Glomerular endothelial cell (primary cell): ENCODE measurements around the gene TRAPPC12. TPM values are rescaled to one million over a fixed set of nuclear protein-coding genes. Genes with fewer than 3 reads are reported as not detected.

Source experiments
- DNase-seq: peaks from one replicate; pipeline ENCODE4 v3.0.0-alpha.2; 2011; ENCODE audit warnings: low read depth, low spot score; ENCODE audit errors: extremely low read depth
- total RNA-seq: library from RNA; depleted of rRNA; stranded (reverse); fragments of >200 nt; gene quantifications from 2 replicates; pipeline ENCODE4 v1.2.3, GENCODE V29; 2015

Gene TRAPPC12
- total RNA-seq, 1 donor from 2014 or later, result 76.0 TPM

- DNase-seq, result no peak
These were observed 86.5 kb downstream of the TRAPPC12 start for GRCh38 chr2:3465844-3466481.

- DNase-seq, result no peak
These were observed 87.0 kb downstream of the TRAPPC12 start for GRCh38 chr2:3466482-3466863.

DNA sequence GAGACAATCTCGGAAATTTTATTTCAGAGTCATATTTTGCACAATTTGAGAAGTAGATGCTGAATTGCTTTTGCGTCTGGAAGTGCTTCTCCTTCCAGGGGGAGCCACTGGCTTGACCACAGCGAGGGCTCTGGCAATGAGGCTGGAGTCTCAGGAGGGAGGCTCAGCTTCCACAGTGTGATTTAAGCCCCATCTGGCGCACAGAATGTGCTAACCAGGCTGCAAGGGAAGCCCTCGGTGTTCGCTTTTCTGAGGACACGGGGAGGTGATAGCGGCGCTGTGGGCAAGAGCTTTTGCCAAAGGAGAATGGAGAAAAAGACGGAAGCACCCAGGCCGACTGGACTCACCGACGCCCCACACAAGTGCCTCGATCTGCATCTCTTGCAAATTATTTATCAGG is 87.5 kb downstream of the TRAPPC12 start:
- no peak for DNase-seq

- no peak for DNase-seq
These were observed 88.2 kb downstream of the TRAPPC12 start for GRCh38 chr2:3467654-3468053.

- no peak for DNase-seq
These were observed 88.9 kb downstream of the TRAPPC12 start for GRCh38 chr2:3468296-3468988.

- no peak for DNase-seq
These were observed 90.0 kb downstream of the TRAPPC12 start for GRCh38 chr2:3469486-3469885.

- no peak for DNase-seq
These were observed 90.7 kb downstream of the TRAPPC12 start for GRCh38 chr2:3470166-3470651.

GRCh38 chr2:3470856-3471737 is 91.6 kb downstream of the TRAPPC12 start:
- no peak for DNase-seq

DNA sequence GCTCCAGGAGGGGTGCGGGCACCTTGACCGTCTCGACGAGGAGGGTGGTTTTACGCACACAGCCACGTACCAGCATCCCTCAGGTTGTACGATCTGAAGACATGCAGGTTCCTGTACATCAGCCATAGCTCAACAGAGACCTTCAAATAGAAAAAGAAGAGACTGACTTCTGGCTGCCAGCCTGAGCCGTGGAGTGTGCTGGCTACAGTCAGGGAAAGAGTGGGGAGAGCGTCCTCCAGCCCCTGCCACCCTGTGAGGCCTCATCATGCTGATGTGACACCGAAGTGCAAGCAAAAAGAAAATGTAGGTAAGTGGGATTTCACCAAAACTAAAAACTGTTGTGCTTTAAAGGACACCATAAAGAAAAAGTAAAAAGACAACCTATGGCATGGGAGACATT is 92.8 kb downstream of the TRAPPC12 start:
- no peak for DNase-seq

DNA sequence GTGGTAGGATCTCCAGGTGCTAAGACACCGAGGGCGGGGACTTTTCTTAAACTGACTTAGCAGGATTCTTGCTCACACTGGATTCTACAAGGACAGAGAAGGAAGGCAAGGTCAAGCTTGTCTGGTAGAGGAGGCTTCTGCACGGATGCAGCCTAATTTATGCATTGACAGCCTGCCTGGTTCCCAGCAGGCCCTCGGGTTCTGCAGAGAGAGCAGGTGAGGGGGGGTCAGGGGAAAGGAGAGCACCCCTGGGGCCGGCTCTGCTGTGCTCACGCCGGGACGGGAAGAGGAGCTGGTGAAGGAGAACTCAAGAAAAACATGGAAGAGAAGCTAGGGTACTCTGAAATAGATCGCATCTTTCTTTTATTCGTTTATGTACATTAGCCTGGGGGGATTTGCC is 93.5 kb downstream of the TRAPPC12 start:
- no peak for DNase-seq

DNA sequence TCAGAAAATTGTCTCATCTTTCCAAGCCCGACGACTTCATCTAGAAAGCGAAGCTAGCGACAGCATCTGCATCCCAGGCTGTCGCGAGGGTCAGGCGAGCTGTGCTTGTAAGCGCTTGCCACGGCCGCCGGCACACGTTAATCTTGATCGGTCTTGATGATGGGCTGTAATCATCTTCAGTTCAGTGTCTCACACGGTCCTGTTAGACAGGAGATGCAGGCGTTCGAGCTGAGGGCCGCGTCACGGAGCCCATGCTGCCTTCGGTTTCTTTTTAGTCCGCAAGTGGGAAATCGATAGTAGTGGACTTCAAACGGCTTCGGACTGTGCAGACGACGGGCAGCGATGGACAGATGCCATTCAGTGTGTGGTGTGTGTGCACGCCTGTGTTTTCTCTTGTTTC is 96.3 kb downstream of the TRAPPC12 start:
- DNase-seq, result no peak

GRCh38 chr2:3476321-3476984 is 97.0 kb downstream of the TRAPPC12 start:
- DNase-seq, result no peak

- no peak for DNase-seq
These were observed 97.5 kb downstream of the TRAPPC12 start for GRCh38 chr2:3476985-3477327.

GRCh38 chr2:3478846-3479385 is 99.4 kb downstream of the TRAPPC12 start:
- DNase-seq, result no peak

DNA sequence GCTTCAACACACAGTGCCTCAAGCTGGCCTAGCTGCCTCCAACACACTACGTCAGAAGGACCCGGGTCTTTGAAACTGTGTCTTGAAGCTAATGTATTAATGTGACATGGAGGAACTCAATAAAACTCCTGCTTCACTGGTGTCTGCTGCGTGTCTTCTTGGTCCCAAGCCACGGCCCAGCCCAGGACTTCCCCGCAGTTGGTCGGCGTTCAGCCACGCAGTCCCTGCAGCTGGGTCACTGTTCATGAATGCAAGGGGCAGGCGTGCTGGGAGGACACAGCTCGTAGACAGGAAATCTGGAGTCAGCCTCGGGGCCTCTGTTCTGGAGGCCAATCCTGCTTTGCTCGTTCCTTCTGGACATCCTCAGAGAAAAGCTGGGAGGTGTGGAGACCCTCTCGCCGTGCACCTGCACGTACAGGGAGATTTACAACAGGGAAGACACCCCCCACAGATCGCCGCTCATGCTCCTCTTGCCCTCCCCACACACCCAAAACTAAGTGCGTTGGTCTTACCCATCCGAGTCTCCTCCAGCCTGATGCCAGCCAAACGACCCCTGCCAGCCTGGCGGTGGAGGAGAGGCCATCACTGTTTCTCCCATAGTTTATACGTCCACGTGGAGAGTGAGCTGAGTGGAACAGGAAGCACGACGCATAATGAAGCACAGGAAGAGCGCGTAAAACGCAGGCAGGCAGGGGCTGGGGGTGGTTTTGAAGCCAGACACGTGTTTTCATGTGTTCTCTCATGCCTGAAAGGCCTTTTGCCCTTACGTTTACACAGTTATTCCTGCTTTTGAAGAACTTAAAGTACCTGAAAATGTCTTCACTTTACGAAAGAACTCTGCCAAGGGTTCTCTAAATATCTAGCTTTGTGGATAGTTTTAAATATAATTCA is 100.2 kb downstream of the TRAPPC12 start:
- DNase-seq, result no peak

DNA sequence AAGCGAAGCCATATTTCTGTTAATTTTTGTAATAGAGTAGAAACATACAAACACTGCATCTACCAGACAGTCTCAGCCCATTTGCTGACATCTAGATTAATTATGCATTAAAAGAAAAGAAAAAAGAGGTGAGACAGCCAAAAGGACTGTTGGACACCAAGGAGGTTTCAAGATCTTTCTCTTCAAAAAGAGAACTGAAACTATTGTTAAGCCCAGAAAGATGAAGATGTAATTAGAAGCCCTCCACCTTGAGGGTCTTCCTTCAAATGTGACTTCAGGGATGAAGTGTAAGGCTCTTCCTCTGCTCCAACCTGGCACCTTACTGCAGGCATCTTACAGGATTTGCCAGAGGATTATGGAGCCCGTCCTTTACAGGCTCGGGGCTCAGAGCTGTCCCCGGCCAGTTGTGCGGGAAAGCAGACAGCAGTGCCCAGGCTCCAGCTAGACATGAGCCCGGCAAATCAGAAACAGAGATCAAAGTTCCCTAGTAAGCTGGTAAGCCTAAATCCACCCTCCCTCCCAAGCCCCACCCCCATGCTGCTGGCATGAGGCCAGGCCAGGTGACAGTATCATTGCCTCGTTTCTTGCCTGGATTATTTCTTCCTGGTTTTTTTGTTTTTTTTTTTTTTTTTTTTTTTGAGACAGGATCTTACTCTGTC is 101.0 kb downstream of the TRAPPC12 start:
- no peak for DNase-seq

DNA sequence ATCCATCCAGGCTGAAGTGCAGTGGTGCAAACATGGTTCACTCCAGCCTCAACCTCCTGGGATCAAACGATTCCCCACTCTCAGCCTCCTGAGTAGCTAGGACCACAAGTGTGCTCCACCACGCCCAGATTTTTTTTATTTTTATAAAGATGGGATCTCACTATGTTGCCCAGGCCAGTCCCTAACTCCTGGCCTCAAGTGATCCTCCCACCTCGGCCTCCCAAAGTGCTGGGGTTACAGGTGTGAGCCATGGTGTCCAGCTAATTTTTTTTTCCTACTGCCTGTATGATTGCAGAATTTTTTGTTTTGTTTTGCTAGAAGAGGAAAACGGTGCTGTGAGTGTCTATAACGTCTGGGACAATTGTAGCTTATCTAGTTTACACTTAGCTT is 101.5 kb downstream of the TRAPPC12 start:
- DNase-seq, result no peak

- no peak for DNase-seq
These were observed 102.4 kb downstream of the TRAPPC12 start for GRCh38 chr2:3481736-3482362.

- DNase-seq, result no peak
These were observed 102.9 kb downstream of the TRAPPC12 start for GRCh38 chr2:3482363-3482821.
